SK-N-DZ (cell line): ENCODE measurements around the gene HIP1.
"Not testable (repeated sequence)": the region's sequence is repeated elsewhere in the genome, so short reads cannot be mapped to it uniquely, and the experiment has no call there.

Experiments used
- DNase-seq: peaks from one replicate; pipeline ENCODE4 v3.0.0-alpha.2; 2015; ENCODE audit warnings: low spot score

The HIP1 gene

GRCh38 chr7:75739796-75740672, 1.3 kb upstream of the HIP1 start:
- no peak for DNase-seq

- peak; percentile 98 for DNase-seq
These were observed 444 bp upstream of the HIP1 start for GRCh38 chr7:75738975-75739795.

GRCh38 chr7:75737856-75738603, 711 bp downstream of the HIP1 start:
- DNase-seq: no peak

GRCh38 chr7:75735581-75736350, 3.0 kb downstream of the HIP1 start:
- DNase-seq: no peak

GRCh38 chr7:75734586-75735458, 3.9 kb downstream of the HIP1 start:
- DNase-seq: no peak

- DNase-seq: no peak
These were observed 5.7 kb downstream of the HIP1 start for GRCh38 chr7:75732764-75733630.

GRCh38 chr7:75732016-75732521, 6.7 kb downstream of the HIP1 start:
- no peak for DNase-seq

GRCh38 chr7:75729851-75730274, 8.9 kb downstream of the HIP1 start:
- no peak for DNase-seq

GRCh38 chr7:75727881-75728593, 10.7 kb downstream of the HIP1 start:
- no peak for DNase-seq

- DNase-seq: not testable (repeated sequence)
These were observed 11.4 kb downstream of the HIP1 start for GRCh38 chr7:75727351-75727750.

GRCh38 chr7:75725306-75725705, 13.4 kb downstream of the HIP1 start:
- no peak for DNase-seq

GRCh38 chr7:75723444-75723843, 15.3 kb downstream of the HIP1 start:
- DNase-seq: no peak

- no peak for DNase-seq
These were observed 16.4 kb downstream of the HIP1 start for GRCh38 chr7:75722373-75722772.

GRCh38 chr7:75721922-75722321, 16.8 kb downstream of the HIP1 start:
- DNase-seq: not testable (repeated sequence)

GRCh38 chr7:75721426-75721825, 17.3 kb downstream of the HIP1 start:
- no peak for DNase-seq

GRCh38 chr7:75719626-75720025, 19.1 kb downstream of the HIP1 start:
- no peak for DNase-seq

GRCh38 chr7:75718390-75719031, 20.2 kb downstream of the HIP1 start:
- no peak for DNase-seq

GRCh38 chr7:75717746-75718145, 21.0 kb downstream of the HIP1 start:
- not testable (repeated sequence) for DNase-seq
